PC-9 (cell line): ENCODE measurements around the gene TMEM161A.

Experiments used
- EZH2 ChIP-seq: fragments of 200-600 bp; sonication (generic); IDR thresholded peaks from 2 replicates; pipeline ENCODE4 v1.8.0; 2017; ENCODE audit warnings: antibody characterized with exemption, low read depth
- TF ChIP-seq, protein P1 (sequence below): fragments of 200-600 bp; sonication (generic); conservative IDR thresholded peaks from 2 replicates; pipeline ENCODE4 v1.6.1; 2017; ENCODE audit warnings: mixed run types, antibody characterized with exemption, mild to moderate bottlenecking, moderate library complexity

DNA sequence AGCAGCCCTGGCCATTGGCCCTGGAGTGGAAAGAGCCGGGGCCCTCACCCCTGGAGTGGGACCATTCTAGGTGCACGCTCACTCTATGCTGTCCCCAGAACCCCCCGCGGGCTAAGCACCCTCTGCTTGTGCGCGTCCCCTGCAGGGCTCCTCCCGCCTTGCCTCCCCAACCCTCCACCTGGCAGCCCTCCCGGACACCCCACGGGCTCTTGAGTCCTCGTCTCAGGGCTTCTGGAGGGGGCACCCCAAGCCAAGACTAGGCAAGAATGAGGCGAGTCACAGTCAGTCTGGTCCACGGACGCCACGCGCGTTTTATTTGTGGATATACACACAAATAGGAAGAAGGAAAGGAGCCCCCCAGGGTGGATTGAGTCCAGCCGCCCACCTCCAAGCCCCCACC lies 7.0 kb upstream of the TMEM161A start:
- TF ChIP-seq, protein P1, sequence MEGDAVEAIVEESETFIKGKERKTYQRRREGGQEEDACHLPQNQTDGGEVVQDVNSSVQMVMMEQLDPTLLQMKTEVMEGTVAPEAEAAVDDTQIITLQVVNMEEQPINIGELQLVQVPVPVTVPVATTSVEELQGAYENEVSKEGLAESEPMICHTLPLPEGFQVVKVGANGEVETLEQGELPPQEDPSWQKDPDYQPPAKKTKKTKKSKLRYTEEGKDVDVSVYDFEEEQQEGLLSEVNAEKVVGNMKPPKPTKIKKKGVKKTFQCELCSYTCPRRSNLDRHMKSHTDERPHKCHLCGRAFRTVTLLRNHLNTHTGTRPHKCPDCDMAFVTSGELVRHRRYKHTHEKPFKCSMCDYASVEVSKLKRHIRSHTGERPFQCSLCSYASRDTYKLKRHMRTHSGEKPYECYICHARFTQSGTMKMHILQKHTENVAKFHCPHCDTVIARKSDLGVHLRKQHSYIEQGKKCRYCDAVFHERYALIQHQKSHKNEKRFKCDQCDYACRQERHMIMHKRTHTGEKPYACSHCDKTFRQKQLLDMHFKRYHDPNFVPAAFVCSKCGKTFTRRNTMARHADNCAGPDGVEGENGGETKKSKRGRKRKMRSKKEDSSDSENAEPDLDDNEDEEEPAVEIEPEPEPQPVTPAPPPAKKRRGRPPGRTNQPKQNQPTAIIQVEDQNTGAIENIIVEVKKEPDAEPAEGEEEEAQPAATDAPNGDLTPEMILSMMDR, result no peak
- no peak for TF ChIP-seq EZH2
